Spinal cord (tissue), 10 donors: ENCODE results near the gene CTRL. TPM values are rescaled to one million over a fixed set of nuclear protein-coding genes. Genes with fewer than 3 reads are reported as not detected.

Source experiments
- DNase-seq, 6 donors: peaks; one replicate each; pipeline versions ENCODE4 v3.0.0 to v3.0.0-alpha.2; 2013 to 2015; ENCODE audit warnings: low spot score in 6 of 6, low read depth in 4 of 6
- H3K27ac ChIP-seq: one replicate; pipeline ENCODE4 v1.5.1; 2013; ENCODE audit warnings: low read depth, low read length, control low read depth
- H3K27me3 ChIP-seq: one replicate; pipeline ENCODE4 v1.6.1; 2013; ENCODE audit warnings: low read length; ENCODE audit not compliant: control insufficient read depth, insufficient read depth
- H3K36me3 ChIP-seq: one replicate; pipeline ENCODE4 v1.6.1; 2013; ENCODE audit warnings: low read length; ENCODE audit not compliant: control insufficient read depth, insufficient read depth
- H3K4me1 ChIP-seq: one replicate; pipeline ENCODE4 v1.6.1; 2013; ENCODE audit warnings: low read length; ENCODE audit not compliant: control insufficient read depth, insufficient read depth
- H3K4me3 ChIP-seq: one replicate; pipeline ENCODE4 v1.5.1; 2013; ENCODE audit warnings: low read depth, low read length, control low read depth
- H3K9me3 ChIP-seq: one replicate; pipeline ENCODE4 v1.6.1; 2013; ENCODE audit warnings: low read length; ENCODE audit not compliant: control insufficient read depth, insufficient read depth
- WGBS: methylation state at CpG from one replicate; pipeline ENCODE4 v1.1.5; 2013; ENCODE audit warnings: missing lambda C conversion rate; ENCODE audit not compliant: insufficient coverage; 5-methylcytosine and 5-hydroxymethylcytosine counted together
- polyA plus RNA-seq, 2 donors: library from polyadenylated mRNA; unstranded; fragments of 120-200 nt; gene quantifications; one replicate each; pipeline ENCODE4 v1.2.1, GENCODE V29; 2013; ENCODE audit not compliant: insufficient read length in 2 of 2
- total RNA-seq, 2 donors: library from RNA; depleted of rRNA in 1 of 2; stranded (reverse); fragments of 120-200 nt in 1 of 2; fragments of >200 nt in 1 of 2; gene quantifications; one replicate each; pipeline versions ENCODE4 v1.2.3 to v1.2.4, GENCODE V29; 2013 to 2014
- donor health status: healthy.

The CTRL gene
- total and polyA plus RNA-seq, 4 donors: 0.89 to 8.1 (median 3.0) TPM

- peak overlapping the region; percentile 51 for H3K4me3 ChIP-seq
- no peaks in the 10 kb centered on the region for H3K9me3 ChIP-seq
- WGBS: 34% methylated on average over 29 of the region's 40 CpGs
- no peaks in the 10 kb centered on the region for H3K36me3 ChIP-seq
- peak overlapping the region; percentile 52 for H3K27ac ChIP-seq
- DNase-seq: no peak
- peaks cover 37% of the 10 kb centered on the region for H3K4me1 ChIP-seq
- H3K27me3 ChIP-seq: peaks cover 19% of the 10 kb centered on the region
Observed at GRCh38 chr16:67969254-67970039, 37.8 kb upstream of the CTRL start.

- WGBS: 2% methylated on average over 78 of the region's 78 CpGs
- Histone ChIP-seq H3K4me3 (peak within 1 kb of the TSS; percentile 79), H3K4me1 (peaks cover 45% of the 10 kb centered on the region), H3K27me3 (peaks cover 19% of the 10 kb centered on the region), H3K36me3 (peaks cover 5% of the 10 kb centered on the region), H3K9me3 (no peaks in the 10 kb centered on the region), H3K27ac (peak within 1 kb of the TSS; percentile 76)
- peak in 4 of 6 donors; percentile 66 to 90 (median 68) for DNase-seq
Observed at GRCh38 chr16:67968400-67969253, 37.0 kb upstream of the CTRL start, which contains the start of gene SLC12A4. Gene SLC12A4, minus strand, starts transcription at chr16:67968637. Its CDS starts 84 bp downstream, at chr16:67968553.

- H3K27ac ChIP-seq: peak overlapping the region; percentile 76
Observed at GRCh38 chr16:67967958-67968399, 36.3 kb upstream of the CTRL start.

GRCh38 chr16:67967183-67967957 is 35.7 kb upstream of the CTRL start:
- no peak for DNase-seq
- peak overlapping the region; percentile 79 for H3K4me3 ChIP-seq

More at GRCh38 chr16:67967958-67968399, 36.3 kb upstream of the CTRL start:
- Histone ChIP-seq H3K27me3 (peaks cover 19% of the 10 kb centered on the region), H3K36me3 (peaks cover 8% of the 10 kb centered on the region), H3K4me1 (peaks cover 51% of the 10 kb centered on the region), H3K9me3 (no peaks in the 10 kb centered on the region), H3K4me3 (peak overlapping the region; percentile 79)
- DNase-seq: peak in 1 of 6 donors; percentile 60
- 2% methylated on average over 45 of the region's 45 CpGs for WGBS

GRCh38 chr16:67966549-67967182 is 35.0 kb upstream of the CTRL start:
- peaks cover 19% of the 10 kb centered on the region for H3K27me3 ChIP-seq
- peaks cover 63% of the 10 kb centered on the region for H3K4me1 ChIP-seq
- no peaks in the 10 kb centered on the region for H3K9me3 ChIP-seq
- DNase-seq: no peak
- WGBS: 68% methylated on average over 2 of the region's 3 CpGs
- peaks cover 17% of the 10 kb centered on the region for H3K36me3 ChIP-seq
- peak overlapping the region; percentile 79 for H3K4me3 ChIP-seq
- peak overlapping the region; percentile 42 for H3K27ac ChIP-seq

More at GRCh38 chr16:67967183-67967957, 35.7 kb upstream of the CTRL start:
- H3K9me3 ChIP-seq: no peaks in the 10 kb centered on the region
- peaks cover 11% of the 10 kb centered on the region for H3K36me3 ChIP-seq
- peak overlapping the region; percentile 76 for H3K27ac ChIP-seq
- WGBS: 33% methylated on average over 14 of the region's 18 CpGs
- H3K27me3 ChIP-seq: peaks cover 19% of the 10 kb centered on the region
- H3K4me1 ChIP-seq: peaks cover 56% of the 10 kb centered on the region

GRCh38 chr16:67965668-67966548 is 34.2 kb upstream of the CTRL start:
- Histone ChIP-seq H3K36me3 (peaks cover 24% of the 10 kb centered on the region), H3K27ac (peak overlapping the region; percentile 42), H3K4me1 (peaks cover 69% of the 10 kb centered on the region), H3K9me3 (no peaks in the 10 kb centered on the region), H3K27me3 (peaks cover 19% of the 10 kb centered on the region), H3K4me3 (peak overlapping the region; percentile 79)
- no peak for DNase-seq
- WGBS: 73% methylated on average over 8 of the region's 11 CpGs

GRCh38 chr16:67964477-67965131 is 32.9 kb upstream of the CTRL start:
- DNase-seq: peak in 1 of 6 donors; percentile 36
- peak overlapping the region; percentile 64 for H3K27ac ChIP-seq
- H3K4me3 ChIP-seq: no peak overlapping the region
- WGBS: 77% methylated on average over 4 of the region's 6 CpGs
- H3K27me3 ChIP-seq: peaks cover 15% of the 10 kb centered on the region
- H3K9me3 ChIP-seq: no peaks in the 10 kb centered on the region
- H3K4me1 ChIP-seq: peaks cover 69% of the 10 kb centered on the region
- peaks cover 32% of the 10 kb centered on the region for H3K36me3 ChIP-seq
